Smooth muscle cell of the brain vasculature (primary cell): ENCODE results near the gene FHOD3.

Experiments used
- DNase-seq: peaks from one replicate; pipeline ENCODE4 v3.0.0-alpha.2; 2012; ENCODE audit warnings: low read depth, low spot score

FHOD3 gene

DNA sequence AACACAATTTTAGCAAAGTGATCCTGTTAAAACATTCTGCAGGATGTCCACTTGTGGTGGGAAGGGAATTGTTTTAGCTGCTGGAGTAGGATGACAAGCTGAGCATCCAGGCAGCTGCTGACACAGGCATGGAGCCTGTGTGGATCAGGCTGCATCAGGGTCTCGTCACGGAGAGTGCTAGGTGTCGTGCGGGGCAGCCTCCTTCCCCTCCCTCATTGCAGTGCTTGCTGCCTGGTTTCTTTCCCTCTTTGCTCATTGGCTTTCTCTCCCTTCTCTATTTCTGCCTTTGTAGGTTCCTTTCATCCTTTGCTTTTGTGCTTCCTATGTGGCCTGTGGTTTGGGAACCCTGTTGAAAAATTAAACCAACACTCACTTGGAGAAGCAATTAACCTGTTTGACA lies 358.4 kb downstream of the FHOD3 start:
- no peak for DNase-seq

DNA sequence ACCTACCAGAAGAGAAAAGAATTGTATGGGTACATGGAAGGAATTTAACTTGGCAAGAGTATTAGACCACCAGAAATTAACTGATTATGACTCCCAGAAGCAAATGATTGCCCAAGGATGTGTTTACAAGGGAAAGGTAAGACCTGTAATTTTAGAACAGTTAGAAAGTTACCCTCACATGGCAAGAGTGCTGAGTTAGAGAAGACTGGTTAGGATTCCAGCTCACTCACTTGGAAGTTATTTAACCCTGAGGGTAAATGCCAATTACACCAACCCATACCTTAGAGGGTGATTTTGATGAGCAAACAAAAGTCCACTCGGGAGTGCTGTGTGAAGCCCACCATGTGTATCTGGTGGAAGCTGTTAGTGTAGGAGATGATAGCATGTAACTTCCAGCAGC lies 361.1 kb downstream of the FHOD3 start:
- no peak for DNase-seq

DNA sequence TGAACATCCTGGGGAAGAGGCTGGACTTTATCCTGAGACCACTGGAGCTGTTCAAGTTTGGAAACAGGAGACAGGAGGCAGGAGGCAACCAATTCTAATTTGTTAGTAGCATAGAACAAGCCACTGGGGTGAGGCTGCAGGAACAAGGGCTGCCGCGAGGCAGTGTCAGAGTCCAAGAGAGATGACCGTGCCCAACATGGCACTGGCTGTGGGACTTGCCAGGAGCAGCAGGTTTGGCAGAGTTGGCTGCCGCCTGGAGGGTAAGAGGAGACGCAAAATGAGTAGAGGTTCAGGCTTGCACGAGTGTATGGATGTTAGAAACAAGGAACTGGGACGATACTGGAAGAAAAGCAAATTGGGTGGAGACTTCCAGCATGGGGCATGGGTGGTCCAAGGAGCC lies 362.8 kb downstream of the FHOD3 start:
- no peak for DNase-seq

DNA sequence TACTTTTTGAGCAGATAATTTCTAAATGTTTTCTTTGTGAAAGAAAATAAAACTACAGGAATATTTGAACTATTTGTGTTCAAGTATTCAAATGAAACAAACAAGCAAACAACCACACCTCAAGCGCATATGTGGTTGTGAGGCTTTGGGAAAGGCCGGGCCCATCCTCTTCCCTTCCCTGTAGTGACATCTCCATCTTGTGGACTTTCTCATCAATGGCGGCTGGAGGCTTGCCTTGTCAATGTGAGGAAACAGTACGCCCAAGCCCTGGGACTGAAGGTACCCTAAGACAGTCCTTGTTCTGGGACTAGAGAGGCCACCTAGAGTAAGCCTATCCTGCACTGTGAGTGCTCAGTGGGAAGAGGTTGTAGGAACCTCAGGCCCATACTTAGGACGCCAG lies 364.5 kb downstream of the FHOD3 start:
- no peak for DNase-seq

DNA sequence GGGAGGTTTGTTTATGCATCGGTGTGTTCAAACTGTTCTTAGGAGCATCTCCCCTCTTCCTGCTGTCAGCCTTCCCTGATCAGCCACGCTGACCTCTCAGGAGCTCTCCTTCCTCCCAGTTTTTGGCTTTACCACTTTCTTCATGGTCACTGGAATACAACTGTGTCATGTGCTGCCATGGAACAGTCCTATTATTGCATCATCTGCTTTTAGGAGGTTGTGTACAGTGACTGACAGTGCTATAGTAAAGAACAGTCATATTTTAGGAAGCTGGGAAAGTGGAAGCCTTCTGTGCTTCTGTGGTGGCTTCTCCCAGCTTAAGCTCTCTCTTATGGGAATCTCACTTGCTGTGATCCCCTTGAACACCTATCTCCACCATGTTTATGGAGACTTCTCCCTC lies 365.8 kb downstream of the FHOD3 start:
- DNase-seq: no peak

DNA sequence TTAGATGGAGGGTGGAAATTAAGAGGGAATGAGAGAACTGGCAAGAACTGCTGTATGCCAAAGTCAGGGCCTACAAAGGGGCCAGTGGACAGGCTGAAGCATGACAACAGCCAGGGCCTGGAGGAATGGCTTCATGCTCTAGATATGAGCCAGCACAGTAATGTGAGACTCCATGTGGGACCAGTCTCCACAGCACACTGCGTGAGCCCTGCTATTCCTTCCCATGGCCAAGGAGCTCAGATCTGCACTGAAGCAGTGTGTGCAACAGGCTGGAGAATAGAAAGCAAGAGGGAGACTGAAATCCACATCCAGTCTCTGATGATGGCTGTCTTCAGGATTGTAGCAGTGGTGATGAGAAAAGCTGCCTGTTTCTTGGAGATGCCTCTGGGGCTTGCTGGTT lies 368.4 kb downstream of the FHOD3 start:
- no peak for DNase-seq

DNA sequence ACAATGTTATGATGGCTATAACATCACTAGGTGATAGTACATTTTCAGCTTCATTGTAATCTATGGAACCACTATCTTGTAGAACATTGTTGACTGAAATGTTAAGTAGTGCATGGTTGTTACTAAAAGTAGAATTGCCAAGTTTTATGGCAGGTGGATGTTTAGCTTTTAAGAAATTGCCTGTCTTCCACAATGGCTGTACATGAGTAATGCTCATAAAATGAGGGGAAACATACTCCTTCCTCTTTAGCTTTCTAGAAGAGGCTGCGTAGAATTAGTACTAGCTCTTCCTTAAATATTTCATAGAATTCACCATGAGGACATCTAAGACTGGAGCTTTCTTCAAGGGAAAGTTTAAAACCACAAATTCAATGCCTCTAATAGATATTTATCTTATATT lies 370.3 kb downstream of the FHOD3 start:
- DNase-seq: no peak

DNA sequence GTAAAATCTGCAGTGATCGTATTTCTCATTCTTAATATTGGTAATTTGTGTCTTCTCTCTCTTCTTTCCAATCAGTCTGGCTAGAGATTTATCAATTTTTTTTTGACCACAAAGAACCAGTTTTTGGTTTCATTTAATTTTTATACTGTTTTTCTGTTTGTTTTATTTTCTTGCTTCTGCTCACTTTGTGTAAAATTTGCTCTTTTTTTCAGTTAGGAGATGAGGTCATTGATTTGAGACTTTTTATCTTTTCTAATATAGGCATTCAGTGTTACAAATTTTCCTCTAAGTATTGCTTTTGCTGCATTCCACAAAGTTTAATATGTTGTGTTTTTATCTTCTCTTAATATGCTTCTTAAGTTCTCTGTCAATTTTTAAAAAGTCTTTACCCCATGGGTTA lies 370.8 kb downstream of the FHOD3 start:
- no peak for DNase-seq

DNA sequence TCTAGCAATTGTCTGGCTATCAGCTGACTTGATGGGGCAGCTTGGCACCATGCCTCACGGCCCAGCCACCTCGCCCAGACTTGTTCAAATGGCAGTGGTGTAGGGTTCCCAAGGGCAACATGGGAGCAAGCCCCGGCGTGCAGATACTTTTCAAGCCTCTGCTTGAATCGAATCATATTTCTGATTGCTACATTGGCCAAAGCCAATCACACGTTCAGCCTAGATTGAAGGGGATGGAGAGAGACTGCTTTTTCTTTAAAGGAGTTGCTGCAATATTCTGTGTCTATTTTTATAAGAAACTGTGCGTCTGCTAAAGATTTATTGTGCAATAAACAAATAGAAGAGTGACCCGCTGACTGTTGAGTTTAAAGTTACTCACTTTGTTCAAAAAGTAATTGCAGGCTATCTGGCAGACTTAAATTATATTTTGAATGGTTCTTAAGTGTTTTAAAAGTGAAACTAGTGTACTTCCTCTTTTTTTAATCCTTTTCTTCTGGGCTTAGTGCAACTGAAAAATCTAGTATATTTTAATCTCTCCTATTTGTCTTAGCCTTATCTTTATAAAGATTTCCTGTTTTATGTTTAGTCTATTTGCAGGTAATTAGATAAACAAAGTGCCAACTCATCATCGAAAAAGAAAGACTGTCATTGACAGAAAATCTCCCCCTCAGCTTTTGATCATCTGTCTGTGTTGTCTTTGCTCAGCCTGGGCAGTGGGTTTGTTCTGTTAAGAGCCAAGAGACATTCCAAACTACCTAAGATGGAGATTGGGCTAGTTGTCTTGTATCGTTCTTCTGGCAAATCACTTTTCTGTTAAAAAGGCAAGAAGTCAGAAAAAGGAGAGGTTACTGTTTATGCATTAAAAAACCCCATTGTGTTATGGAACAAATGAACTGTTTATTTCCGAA lies 375.2 kb downstream of the FHOD3 start:
- no peak for DNase-seq

DNA sequence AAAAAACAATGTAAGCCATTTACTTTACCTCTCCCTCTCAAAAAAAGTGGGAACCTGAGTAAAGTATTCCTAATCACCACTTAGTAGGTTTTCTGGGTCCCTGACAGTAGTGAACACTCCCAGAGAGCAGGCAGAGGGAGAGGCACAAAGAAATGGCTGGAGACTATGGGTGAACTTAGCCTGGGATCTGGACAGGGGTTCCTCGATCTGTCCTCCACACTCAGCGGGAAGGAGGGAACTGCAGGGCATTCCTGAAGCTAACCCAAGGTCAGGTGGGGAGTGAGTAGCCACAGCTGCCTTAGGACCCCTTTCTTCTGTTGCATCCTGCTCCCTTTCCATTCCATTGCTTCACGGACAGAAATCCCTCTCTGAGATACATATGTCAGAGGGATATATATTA lies 375.9 kb downstream of the FHOD3 start:
- no peak for DNase-seq

DNA sequence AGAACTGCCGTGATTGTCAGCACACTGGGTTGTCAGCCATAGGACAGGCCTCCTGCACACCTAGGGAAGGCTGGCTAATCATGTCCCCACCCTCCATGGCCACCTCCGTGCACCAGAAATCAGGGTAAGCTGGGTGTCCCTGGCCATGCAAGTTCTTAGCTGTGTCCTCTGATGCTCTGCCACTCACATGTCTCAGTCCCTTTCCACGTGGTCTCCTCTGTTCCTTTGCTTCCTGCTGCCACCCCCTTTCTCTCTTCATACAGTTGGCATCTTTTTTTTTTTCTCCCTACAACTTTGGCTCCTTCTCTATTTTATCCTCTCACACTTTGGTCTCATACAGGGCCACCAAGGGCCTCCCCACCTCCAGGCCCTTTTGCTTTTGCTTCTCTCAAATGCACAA lies 377.6 kb downstream of the FHOD3 start:
- DNase-seq: no peak

DNA sequence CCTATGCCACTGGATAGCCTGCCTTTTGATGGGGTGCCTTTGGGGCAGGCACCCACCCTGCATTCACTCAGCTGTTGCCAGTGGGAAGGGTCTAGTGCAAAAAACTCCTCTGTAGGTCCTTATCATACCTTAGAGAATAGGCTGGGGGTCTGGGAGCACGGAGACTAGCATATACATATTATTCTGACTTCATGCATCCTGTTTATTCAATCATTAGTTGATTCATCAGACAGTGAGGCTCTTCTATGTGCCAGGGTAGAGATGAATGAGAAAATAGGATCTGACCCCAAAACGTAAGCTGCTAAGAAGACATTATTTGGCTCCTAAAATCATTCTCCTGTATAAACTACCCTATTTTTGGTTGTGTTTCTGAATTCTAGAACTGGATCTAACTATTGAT lies 378.0 kb downstream of the FHOD3 start:
- no peak for DNase-seq

DNA sequence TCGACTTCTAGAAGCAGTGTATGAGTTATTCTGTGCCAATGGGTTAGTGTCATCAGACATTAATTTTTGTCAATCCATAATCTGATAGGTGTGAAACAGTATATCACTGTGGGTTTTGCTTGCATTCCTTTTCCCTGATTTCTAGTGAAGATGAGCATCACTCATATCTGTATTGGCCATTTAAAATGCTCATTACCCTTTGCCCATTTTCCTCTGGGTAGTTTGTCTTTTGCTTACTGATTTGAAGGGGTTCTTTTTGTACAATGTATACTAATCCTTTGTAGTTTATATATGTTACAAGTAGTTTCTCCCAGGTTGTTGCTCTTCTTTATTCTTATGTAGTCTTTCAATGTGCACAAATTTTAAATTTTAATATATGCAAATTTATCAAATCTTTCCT lies 379.1 kb downstream of the FHOD3 start:
- DNase-seq: no peak

DNA sequence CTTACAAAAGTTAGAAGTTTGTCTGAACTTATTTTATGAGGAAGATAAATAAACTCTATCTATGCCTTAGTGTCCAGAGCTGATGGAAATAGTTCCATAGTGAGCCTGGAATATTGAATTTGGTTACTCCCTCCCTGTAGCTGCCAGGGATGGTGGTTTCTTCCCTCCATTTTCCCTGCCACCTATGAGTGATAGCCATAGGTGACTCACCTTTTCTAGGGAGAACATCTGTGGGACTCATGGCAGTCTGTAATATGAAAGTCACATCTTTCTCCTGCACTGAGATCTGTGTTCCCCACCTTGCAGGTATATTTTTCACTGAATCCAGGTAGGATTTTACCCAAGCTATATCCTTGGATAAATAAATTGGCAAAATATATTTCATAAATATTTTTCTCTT lies 382.5 kb downstream of the FHOD3 start:
- DNase-seq: no peak

DNA sequence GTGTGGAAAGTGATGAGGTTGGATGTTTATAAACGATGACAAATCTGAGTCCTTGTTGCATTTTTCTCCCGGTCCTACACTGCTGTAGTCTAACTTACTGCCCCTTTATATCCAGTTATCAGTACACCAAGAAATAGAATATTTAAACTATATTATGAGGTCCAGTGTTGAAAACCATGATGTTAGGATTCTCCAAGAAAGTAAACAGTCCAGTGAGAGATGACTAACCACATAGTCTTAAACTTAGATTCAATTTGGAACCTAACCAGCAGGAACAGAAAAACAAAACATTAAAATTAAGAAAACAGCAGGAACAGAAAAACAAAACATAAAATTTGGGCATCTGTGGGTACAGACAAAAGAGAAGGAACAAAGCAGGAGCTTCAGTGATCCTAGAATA lies 388.1 kb downstream of the FHOD3 start:
- DNase-seq: no peak

DNA sequence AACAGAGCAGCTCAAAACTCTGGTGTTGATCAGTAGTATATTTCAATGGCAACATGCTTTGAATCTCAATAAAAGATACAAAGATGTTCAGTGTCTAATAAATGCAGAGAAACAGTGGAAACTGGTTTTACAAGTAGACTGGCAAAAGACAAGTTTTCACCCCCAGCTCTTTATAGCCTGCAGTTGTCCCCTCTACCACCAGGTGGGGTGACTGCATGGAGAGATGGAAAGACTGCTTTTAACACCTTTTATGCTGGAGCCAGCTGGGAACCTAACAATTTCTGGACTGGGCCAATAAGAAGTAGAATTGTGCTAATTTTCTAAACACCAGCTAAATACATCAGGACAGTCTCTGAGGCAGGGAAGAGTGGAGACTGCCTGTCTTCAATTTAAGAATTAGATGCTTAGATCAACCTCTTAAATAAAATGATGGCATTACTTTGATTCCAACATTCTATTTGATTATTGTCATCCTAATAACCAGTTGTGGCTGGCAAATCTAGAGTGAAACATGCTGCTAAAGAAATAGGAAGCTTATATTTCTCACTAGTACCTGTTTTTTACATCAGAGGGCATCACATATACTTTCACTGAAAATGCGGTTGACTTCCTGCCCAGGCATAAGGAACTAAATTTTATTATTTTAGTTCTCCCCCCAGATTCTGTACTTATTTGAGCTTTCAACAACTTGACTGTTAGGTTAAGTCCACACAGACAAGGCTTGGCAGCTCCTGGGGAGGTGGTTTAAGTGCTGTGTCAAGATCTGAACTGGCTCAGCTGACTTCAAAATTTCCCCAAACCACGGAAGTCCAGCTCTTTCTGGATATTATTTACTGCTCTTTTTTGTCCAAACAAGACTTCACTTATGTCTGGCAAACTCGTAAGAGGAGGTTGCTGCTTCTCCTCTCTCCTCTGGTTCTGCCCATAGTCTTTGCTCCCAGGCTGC lies 390.8 kb downstream of the FHOD3 start:
- DNase-seq: peak; percentile 45

DNA sequence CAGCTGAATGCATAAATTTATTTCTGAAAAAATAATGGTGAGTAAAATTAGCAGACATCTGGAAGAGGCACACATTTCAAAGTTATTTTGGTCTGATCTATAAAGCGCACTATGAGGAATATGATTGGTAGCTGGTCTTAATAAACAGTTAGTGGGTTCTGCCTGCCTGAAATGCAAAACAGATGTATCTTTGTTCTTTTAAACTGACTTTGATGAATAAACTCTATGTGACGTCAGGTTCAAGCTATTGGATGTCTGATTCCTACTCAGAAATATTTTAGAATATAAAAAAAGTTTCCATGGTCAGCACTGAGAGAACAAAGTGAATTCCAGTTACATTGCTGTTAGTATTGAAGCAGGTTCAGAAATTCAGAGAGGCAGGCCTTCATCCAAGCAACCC lies 394.9 kb downstream of the FHOD3 start:
- no peak for DNase-seq

DNA sequence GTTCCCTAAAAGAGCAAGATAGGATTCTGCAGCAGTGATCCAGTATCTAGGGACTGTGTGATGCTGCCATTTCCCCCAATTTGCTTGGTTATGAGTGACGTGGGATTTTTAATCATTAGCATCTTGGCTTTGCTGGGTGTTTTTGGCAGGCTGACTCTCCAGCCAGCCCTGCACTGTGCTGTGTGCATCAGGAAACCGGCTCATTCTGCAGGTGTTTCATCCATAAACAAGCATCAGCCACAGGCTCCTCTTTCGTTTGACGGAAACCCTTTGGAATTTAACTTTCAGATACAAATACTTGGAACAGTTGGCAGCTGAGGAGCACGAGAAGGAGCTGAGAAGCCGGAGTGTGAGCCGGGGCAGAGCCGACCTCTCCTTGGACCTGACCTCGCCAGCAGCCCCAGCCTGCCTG lies 395.4 kb downstream of the FHOD3 start:
- DNase-seq: no peak

DNA sequence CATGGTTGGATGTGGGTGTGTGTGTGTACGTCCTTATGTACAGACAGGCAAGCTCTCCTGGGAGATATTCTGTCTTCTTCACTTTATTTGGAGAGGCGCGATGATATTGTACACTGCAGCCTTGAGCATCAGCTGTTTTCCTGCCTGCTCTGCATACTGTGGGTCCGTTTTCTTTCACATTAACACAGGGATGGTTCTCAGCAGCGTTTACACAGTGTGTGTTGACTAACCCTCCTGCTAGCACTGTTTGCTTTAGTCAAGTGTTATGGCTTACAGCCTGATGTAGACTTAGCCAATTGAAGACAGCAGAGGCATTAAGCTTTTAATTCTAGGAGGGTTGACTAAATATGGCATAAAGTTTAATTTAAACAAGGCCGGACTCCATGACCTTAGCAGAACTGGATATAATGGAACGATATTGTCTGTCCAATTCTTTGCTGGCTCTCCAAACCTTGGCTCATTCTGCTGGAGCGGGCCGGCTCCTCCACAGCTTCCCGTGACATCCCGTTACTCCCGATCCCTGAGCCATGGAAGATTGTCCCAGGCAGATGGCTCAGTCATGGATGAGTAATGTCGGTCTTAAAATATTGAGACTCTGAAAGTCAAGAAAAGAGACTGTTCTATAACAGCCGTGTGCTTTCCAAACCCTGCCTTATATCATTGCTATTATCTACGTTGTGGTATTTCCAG lies 396.6 kb downstream of the FHOD3 start:
- no peak for DNase-seq

DNA sequence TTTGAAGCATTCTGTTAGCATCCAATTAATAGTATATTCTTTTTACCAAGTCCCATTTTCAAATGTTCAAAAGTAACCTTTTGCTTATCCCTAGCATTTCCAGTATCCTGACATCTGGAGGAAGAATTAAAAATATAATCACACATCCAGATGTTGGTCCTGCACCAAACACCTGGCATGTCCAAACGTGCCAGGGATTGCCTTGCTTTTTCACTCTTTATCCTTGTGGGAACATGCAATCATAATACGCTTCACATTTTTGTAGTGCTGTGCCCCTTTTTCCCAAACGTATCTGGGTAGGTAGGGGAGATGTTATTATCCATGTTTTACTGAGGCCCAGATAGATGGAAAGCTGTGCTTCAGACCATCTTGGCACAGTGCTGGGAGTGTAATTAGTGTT lies 398.3 kb downstream of the FHOD3 start:
- DNase-seq: no peak

DNA sequence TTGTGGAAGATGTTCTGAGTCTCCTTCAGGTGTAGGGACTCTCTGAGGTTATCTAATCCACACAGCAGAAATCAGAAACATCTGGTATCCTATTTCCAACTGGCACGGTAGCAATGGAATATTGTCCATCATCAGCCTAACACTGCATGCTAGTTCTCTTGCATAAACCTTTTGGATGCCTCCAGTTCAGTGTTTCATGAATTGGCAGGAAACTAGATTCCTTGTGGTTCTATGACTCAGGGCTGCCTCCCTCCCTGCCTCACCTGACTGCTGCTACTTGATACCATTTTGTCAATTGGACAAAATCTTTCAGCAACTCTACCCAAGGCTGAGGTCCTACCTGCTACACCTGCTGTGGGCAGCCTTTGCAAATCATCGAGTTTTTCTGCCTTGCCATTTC lies 400.4 kb downstream of the FHOD3 start:
- DNase-seq: no peak

DNA sequence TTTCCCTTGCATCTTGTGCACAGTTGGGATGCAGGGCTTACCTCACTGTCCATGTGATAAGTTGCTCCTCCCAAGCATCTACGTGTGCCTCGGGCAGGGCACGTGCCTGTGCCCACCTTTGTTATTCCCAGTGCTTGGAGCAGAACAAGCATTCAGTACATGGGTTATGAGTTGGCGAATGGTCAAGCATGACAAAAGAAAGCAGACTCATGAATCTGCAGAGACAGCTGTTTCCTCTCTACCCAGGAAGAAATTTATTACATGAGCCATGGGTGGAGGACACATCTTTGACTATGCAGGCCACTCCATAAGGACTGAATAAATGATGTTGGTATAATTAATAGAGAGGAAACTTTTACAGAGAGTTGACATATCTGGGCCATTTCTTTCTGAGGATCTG lies 403.4 kb downstream of the FHOD3 start:
- no peak for DNase-seq
